Activated CD8-positive, alpha-beta memory T cell treated with anti-CD3 and anti-CD28 coated beads for 24 hours (primary cell): Measurements from ENCODE around the gene SEMA4D.
"Not testable (repeated sequence)": the region's sequence is repeated elsewhere in the genome, so short reads cannot be mapped to it uniquely, and the experiment has no call there.

Experiments
- DNase-seq: peaks from one replicate; pipeline ENCODE4 v3.0.0-alpha.2; 2020

Gene SEMA4D

DNA sequence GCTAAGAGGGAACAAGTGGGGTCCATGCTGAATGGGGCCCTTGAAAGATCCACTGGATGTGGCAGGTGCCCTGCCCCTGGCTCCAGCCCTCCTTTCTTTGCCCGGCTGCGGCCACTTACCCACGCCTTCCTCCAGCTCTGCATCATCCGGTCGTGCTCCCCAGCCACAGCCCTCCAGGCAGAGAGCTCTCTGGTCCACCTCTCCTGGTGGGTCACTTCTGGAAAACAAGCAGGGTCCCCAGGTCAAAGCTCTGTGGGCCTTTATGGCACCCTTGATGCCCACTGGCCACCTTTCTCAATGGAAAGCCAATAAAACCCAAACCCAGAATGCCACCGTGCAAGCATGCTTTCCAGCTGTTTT is 134.6 kb downstream of the SEMA4D start:
- peak; percentile 55 for DNase-seq

DNA sequence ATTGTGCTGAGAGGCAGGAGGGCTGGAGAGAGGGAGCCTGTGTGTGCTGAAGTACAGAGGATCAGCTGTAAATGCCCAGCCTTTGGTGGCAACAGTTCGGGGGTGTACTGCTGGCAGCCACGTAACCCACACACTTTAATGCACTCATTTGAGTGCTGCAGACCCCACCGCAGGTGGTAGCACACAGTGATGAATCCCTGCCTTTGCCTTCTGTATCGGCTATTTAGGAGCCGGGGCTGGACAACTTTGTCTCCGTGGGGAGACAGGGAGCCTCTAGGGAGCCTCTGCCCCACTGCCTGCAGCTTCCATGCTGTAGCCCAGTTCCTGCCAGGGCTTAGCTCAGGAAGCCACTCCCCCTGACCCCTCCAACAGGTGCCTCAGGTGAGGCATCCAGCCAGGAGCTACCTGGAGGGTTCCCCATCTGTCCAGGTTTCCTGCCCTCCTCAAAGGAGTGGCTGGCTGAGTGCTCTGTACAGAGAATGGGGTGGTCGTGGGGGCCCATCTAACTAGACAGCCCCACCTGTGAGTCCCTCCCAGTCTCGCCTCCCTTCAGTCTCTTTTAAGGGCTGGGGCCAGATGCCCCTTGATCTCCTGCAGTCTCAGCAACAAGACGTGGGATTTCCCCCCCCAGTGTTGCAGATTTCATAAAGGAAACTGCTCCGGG is 135.1 kb downstream of the SEMA4D start:
- peak; percentile 56 for DNase-seq

DNA sequence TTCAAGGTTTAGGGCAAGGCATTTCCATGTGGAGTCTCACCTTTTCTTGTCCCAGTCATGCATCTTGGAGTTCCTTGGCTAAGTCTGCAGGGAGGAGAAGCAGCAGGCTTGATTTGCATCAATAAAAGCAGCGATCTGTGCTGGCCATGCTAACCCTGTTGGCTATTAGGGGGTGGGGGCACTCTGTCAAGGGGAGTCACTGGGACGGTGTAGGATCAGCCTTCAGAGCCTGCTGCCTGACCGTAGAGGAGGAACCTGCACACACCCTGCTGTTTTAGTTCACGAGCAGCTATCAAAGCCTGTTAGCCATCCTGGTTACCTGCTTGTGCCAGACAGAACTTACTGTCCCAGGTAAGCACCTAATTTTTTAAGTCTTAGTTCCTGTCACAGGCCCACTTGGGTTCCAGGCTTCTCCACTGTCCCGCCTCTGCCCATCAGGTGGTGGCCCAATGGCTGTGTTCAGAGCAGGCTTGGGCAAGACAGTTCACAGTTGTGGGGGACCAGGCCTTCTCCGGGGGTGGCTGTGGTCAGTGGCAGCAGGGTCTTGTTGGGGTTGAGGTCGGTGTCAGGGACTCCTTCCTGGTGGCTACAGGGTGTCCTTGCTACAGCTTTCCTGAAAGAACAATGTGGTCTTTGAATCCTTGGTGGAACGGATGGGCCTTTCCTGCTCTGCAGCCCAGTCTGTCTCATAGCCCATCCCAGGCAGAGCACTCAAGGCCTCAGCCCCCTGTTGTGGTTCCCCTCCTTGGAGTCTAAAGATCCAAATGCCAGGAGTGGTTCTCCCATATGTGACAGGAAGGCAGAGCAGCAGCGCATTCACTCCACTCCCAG is 135.9 kb downstream of the SEMA4D start:
- DNase-seq: peak; percentile 56

DNA sequence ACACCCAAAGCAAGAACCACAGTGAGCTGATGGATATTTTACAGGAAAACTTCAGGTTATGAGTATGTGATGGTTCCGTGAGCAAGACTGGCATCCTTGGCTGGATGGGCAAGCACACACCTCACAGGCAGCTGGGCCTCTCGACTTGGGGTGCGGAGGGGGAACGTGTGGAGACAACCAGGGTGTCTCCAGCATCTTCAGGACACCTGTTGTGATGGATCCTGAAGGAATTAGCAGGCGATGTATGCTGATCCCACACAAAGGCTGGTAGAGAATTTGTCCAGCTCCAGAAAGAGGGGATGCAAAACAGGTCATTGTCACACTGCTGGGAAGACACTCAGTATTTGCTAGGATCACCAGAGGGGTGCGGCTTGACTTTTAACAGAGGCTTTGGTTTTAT is 136.9 kb downstream of the SEMA4D start:
- DNase-seq: no peak

DNA sequence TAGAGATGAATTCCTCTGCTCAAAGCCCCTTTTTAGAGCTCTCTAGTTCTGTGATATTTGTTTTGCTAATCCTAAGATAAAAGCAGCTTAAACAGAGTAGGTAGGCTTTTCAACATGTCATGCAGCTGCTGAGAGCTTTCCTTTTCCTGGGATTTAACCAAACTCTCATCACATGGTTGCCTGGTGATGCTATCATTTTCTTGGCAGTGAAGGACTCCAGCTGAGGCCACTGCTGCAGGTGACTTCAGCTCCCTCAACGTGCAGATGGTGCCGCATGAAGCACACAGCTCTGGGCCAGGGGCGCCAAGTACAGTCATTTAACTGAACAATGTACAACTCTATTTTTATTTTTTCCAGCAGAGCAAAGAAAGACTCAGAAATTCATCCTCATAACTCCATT is 137.4 kb downstream of the SEMA4D start:
- DNase-seq: no peak

DNA sequence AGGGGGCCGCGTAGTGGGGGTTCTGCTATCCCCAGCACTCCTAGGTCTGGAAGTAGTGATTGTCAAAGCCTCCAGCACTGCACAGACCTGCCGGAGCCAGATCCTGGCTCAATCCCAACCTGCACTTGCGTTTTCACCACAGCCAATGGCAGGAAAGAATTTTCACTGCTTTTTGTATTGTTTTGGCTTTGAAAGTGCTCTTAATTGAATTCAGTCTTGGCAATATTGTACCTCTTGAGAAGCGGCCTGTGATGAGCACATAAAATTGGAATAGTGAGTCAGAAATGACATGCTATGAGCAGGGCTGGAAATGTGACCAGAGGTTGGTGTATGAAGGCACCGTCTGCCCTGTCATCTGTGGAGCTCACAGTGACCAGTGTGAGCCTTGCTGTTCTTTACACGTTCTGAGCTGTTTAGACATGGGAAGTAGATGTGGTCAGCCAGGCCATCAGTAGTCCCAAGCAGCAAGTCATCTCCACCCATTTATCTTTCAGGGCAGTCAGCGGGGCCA is 138.1 kb downstream of the SEMA4D start:
- peak; percentile 49 for DNase-seq

DNA sequence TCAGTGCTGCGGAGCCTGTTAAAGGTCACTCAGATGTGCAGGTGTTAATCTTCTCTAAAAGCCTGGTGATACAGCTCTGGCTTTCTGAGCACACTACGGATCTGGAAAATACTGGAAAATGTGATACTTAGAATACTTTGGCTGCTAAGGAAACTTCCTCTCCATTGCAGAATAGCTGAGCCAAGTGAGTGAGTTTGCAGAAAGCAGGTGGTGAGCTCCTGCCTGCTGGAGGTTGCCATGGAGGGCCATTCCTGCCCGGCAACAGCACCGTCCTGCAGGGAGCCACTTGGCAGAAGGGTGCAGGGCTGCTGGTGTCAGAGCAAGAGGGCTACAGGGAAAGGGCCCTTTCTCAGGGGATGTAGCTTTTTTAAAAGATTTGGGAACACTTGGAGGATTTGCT is 138.9 kb downstream of the SEMA4D start:
- DNase-seq: no peak

DNA sequence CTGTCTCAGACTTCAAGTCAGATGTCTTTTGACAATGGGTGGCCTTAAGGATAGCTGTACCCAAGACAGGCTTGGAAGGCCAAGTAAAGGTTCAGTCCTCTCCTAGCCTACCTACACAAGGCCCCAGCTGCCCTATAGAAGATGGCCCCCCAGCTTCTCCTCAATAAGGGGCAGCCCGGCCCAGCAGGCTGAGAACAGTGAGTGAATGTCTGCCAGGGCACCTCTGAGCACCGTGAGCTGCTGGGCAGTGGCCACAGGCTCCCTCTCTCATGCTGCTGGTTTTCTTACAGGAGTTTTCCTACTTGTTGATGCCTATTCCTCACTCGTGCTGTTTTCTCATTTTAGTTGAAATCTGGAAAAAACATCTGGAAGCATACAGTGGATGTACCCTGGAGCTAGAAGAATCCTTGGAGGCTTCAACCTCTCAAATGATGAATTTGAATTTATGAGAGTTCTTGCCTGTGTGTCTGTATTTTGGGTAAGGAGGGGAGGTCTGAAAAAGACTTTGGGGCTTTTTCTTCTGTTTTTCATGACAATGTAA is 139.5 kb downstream of the SEMA4D start:
- peak; percentile 45 for DNase-seq

DNA sequence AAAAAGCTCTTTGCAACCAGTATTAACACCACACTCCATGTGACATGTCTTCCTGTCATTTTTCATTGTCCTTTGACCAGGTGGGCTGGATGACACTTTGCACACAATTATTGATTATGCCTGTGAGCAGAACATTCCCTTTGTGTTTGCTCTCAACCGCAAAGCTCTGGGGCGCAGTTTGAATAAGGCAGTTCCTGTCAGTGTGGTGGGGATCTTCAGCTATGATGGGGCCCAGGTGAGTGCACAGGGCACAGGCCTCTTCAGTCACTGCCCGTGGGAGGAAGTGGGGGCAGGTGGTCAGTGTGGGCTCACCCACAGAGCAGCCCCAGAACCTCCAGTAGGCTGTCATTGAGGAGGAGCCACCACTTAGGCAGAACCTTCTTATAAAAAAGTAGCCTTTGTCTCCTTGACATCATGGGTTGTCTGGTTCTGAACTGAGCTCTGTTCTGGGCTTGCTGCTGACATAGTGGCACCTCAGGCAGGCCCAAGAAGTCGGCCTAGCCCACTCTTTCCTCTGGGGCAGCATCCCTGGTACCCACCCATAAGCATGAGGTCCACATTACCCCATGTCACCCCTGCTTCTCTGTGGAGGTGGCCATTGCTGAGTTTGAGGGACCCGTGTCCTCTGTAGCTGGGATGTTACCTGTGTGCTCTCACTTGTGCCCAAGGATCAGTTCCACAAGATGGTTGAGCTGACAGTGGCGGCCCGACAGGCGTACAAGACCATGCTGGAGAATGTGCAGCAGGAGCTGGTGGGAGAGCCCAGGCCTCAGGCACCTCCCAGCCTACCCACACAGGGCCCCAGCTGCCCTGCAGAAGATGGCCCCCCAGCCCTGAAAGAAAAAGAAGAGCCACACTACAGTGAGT is 140.3 kb downstream of the SEMA4D start:
- peak; percentile 52 for DNase-seq

DNA sequence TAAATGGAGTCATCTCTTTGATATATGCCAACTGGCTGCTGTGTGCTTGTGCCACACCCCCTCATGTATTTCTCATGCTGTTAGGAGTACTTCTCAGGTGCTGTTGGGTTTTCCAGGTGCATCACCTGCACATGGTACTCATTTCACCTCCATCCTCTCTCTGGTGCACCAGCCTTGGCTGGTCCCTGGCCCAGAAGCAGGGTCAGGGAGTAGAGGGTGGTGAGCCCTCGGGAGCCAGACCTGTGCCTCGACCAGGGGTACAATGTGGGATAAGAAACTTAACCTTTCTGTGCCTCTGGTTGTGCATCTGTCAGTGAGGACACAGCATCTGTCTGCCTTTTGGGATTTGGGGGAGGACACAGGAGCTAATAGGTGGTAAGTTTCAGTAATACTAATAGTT is 141.1 kb downstream of the SEMA4D start:
- DNase-seq: no peak

DNA sequence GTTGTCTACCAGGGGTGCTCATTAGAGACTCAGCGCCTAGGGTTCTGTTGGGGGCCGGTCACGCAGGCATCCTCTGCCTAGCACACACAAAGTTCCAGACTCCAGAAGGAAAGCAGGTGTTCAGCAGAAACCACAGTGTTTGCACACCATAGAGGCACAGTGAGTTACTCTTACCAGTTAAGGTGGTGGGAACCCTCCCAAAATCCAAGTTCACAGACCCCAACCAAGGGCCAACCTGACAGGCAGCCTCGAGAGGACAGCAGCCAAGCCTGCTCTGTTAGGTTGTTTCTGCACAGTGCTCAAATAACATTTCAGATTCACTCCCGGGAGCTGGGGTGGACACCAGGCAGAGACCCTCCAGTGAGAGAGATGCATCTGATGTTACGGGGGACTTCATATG is 143.4 kb downstream of the SEMA4D start:
- no peak for DNase-seq

DNA sequence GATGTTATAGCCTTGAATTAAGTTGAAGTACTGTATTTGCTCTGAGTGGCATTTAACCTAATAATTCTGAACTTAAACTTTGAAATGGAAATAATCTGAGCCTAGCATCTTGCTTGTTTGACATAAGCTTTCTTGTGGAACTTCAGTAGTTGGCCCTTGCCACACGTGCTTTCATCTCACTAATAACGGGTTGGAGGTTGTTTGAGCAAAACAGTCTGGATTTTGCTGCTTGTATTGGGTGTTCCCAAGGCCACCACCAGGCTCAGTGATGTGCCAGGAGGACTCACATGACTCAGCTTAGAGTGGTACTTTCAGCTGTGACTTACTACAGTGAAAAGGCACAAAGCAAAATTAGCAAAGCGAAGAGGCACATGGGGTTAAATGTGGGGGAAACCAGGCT is 143.9 kb downstream of the SEMA4D start:
- DNase-seq: no peak

DNA sequence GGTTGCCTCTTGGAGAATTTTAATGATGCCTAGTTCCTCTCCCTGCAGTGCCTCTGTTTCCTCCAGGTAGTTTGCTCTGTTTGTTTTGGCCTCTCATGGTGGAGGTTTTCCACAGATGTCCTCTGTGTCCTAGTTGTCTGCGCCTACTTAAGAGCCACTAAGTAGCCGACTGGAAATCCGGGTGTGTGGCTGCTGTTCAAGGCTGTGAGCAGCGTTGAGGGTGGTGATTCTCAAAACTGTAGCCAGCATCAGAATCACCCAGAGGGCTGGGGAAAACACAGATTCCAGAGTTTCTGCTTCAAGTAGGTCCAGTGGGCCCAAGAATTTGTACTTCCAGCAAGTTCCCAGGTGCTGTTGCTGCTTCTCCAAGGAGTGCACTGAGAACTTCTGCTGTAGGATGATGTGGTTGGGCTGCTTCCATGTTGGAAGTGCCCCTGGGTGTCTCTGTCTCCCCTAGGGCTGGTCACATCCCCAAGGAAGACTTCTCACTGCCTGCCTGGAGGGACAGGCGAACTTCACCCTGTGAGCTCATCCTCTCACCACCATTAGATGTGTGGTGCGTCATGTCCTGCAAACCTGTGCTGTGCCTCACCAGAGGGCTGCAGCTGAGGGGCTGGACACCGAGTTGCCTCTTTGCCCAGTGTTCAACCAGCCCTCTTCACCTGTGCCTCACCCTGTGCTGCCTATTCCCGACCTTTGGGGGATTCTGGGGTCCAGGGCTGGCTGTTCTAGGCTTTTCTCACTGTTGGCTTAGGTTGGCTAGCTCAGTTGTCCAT is 144.9 kb downstream of the SEMA4D start:
- no peak for DNase-seq

DNA sequence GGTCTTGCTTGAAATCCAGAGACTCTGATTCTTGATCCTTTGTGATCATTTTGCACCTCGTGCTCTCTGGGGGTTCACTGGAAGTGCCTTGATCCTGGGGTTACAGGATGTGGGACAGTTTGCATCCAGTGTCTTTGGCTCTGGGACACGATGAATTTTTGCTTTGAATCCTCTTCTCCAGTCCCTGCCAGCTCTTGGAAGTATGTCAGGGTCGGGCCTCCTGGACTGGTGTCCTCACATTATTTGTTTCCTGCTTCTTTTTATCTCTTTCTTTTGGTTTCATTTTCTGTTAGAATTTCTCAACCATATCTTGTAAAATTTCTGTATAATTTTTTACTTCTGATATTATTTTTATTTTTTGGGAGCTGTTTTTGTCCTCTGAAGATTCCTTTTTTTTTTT is 145.5 kb downstream of the SEMA4D start:
- no peak for DNase-seq

DNA sequence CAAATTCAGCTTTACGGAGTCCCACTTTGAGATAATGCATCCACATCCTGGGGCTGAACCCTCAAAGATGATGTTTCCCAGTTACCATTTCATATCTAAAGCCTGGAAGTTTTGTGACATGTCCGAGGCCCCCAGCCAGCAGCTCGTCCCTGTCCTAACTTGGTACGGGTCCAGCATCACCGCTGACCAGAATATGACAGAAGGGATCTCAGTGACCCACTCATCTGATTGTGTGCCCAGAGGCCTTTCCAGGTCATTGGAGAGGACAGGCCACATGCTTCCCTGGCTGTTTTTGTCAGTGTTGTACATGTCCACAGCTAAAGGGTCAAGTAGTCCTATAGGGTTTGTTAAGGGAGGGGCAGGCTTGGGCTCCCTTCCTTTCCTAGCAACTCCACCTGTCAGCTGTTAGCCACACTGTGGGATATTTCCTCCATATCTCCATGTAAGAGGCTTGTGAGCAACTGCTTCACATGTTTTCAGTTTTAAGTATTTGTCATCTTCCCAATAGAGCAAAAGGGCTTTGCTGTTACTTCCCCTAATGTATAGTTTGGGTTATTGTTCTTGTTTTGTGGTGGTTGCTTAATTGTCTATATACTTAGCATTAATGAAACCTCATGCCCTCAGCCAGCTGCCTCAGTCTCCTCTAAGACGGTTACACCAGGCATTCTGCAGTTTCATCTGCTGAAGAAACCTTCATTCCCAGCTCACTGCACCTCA is 146.2 kb downstream of the SEMA4D start:
- DNase-seq: no peak

DNA sequence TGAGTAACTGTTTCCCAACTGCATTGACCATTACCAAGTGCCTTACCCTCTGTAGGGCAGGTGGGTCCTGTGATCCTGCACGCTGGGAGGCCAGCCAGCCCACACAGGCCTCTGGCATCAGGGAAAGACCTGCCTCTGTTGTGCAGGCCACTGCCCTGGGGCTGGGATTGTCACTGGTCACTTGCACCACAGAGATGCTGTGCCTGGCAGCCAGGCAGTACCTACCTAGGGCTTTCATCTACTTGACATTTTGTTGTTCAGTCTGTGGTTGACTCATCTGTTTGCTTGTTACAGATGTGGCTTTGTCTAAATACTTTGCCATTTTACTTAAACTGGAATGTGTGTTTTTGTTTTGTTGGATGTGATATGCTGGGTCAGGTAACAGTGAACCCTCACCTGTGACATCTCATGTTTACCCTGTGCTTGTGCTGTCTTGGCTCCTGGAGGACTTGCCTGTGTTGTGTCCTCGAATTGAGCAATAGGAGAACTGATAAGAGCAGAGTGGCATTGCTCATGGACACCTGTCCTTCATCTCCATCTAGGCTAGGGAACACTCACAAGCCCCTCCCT is 146.8 kb downstream of the SEMA4D start:
- no peak for DNase-seq

DNA sequence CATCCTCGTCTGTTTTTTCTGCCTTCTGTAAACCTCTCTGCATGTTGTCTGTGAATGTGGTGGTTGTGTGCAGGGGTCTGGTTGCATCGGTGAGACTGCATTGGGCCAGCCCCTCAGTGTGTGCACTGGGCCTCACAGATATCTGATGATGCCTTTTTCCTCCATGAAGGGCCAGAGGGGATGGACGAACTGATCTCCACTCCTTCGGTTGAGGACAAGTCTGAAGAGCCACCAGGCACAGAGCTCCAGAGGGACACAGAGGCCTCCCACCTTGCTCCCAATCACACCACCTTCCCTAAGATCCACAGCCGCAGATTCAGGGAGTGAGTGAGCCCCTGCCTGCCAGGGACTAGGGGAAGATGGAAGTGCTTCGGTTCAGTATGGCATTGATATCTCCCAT is 148.3 kb downstream of the SEMA4D start:
- DNase-seq: no peak

DNA sequence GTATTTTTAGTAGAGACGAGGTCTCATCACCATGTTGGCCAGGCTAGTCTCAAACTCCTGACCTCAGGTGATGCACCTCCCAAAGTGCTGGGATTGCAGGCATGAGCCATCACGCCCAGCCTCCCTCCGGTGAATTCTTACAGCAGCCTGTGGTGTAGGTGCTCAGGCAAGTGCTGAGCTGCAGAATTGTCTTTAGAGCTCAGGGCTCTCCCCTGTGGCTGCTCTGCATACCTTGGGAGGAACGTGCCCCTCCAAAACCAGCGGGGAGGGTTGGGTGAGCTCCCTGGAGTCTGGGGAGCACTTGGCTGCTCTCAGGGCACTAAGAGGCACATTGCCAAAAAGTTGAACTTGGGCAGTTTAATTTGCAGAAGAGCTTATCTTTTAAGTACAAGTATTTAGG is 150.3 kb downstream of the SEMA4D start:
- no peak for DNase-seq

DNA sequence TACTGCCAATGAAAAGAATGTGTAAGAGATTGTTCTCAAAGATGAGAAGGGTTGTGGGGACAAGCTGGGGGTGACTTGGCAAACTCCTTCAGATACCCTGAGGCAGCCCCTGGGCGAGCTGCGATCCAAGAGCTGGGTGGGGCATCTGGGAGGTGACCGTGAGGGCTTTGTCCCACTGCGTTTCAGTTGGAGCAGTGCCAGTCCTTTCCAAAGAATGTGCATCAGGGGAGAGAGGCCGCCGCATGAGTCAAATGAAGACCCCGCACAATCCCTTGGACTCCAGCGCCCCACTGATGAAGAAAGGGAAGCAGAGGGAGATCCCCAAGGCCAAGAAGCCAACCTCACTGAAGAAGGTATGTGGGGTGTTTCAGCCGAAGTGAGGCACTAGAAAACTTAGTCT is 151.2 kb downstream of the SEMA4D start:
- DNase-seq: no peak

DNA sequence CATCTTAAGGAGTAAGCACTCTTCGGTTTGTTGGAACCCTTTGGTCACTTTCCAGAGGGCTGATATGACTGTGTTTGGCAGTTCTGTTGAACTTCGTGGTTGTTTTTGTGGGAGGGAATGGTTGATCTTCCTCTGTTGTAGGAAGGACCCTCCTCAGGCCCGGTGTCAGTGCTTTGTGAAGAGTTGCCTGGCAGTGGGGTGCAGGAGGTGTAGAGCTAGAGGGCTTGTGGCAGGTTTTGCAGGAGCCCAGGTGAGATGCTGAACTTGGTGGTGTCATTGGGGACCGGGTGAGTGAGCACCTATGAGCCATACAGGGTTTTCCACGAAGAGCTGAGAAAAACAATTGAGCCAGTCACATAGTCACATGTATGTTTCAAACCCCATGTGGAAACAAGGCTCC is 152.4 kb downstream of the SEMA4D start:
- DNase-seq: no peak

DNA sequence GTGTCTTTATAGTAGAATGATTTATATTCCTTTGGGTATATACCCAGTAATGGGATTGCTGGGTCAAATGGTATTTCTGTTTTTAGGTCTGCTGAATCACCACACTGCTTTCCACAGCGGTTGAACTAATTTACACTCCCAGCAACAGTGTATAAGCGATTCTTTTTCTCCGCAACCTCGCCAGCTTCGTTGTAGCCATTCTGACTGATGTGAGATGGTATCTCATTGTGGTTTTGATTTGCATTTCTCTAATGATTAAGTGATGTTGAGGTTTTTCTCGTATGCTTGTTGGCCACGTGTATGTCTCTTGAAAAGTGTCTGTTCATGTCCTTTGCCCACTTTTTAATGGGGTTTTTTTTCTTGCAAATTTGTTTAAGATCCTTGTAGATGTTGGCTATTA is 154.1 kb downstream of the SEMA4D start:
- not testable (repeated sequence) for DNase-seq
